HEK293 (cell line): ENCODE measurements around the gene PLD4.

Experiments
- SCRT1 ChIP-seq: fragments of 450-650 bp; formaldehyde crosslinking; IDR thresholded peaks from 2 replicates; pipeline ENCODE4 v1.5.1; 2016; ENCODE audit warnings: missing biosample characterization, missing genetic modification characterization, borderline replicate concordance
- TCF7L2 ChIP-seq: IDR thresholded peaks from 2 replicates; pipeline ENCODE4 v1.6.1; 2011; ENCODE audit warnings: low read depth, mild to moderate bottlenecking, inconsistent platforms, low read length, moderate library complexity, borderline replicate concordance
- TRIM28 ChIP-seq: IDR thresholded peaks from 2 replicates; pipeline ENCODE4 v1.6.1; 2011; ENCODE audit warnings: low read length, control low read depth, borderline replicate concordance
- ZBTB1 ChIP-seq: fragments of 450-650 bp; formaldehyde crosslinking; IDR thresholded peaks from 2 replicates; pipeline ENCODE4 v1.5.1; 2016; ENCODE audit warnings: missing biosample characterization, missing genetic modification characterization
- ZBTB21 ChIP-seq: fragments of 450-650 bp; formaldehyde crosslinking; IDR thresholded peaks from 2 replicates; pipeline ENCODE4 v1.5.1; 2017; ENCODE audit warnings: missing biosample characterization, missing genetic modification characterization
- ZNF10 ChIP-seq: fragments of 450-650 bp; formaldehyde crosslinking; IDR thresholded peaks from 2 replicates; pipeline ENCODE4 v1.5.1; 2017; ENCODE audit warnings: missing biosample characterization, missing genetic modification characterization
- ZNF133 ChIP-seq: fragments of 450-650 bp; formaldehyde crosslinking; IDR thresholded peaks from 2 replicates; pipeline ENCODE4 v1.5.1; 2016; ENCODE audit warnings: missing biosample characterization, missing genetic modification characterization
- ZNF184 ChIP-seq: fragments of 450-650 bp; IDR thresholded peaks from 2 replicates; pipeline ENCODE4 v1.5.1; 2018; ENCODE audit warnings: missing biosample characterization, mild to moderate bottlenecking, missing genetic modification characterization
- ZNF202 ChIP-seq: fragments of 450-650 bp; formaldehyde crosslinking; IDR thresholded peaks from 2 replicates; pipeline ENCODE4 v1.5.1; 2016; ENCODE audit warnings: missing biosample characterization, missing genetic modification characterization, borderline replicate concordance
- ZNF274 ChIP-seq, 2 experiments: fragments of 200-500 bp in 1 of 2; fragments of 450-650 bp in 1 of 2; sonication (Bioruptor generic) in 1 of 2; formaldehyde crosslinking in 1 of 2; IDR thresholded peaks; 2 replicates each; pipeline versions ENCODE4 v1.5.1 to v1.6.1; 2014 to 2016; ENCODE audit warnings: borderline replicate concordance in 1 of 2, inconsistent platforms in 1 of 2, low read length in 1 of 2, missing biosample characterization in 1 of 2, missing genetic modification characterization in 1 of 2
- ZNF639 ChIP-seq: fragments of 450-650 bp; formaldehyde crosslinking; IDR thresholded peaks from 2 replicates; pipeline ENCODE4 v1.5.1; 2016; ENCODE audit warnings: missing biosample characterization, missing genetic modification characterization
- ZSCAN23 ChIP-seq: fragments of 450-650 bp; formaldehyde crosslinking; IDR thresholded peaks from 2 replicates; pipeline ENCODE4 v1.5.1; 2016; ENCODE audit warnings: missing biosample characterization, missing genetic modification characterization
- TF ChIP-seq, protein P1 (sequence below): fragments of 450-650 bp; formaldehyde crosslinking; IDR thresholded peaks from 2 replicates; pipeline ENCODE4 v1.5.1; 2016; ENCODE audit warnings: missing biosample characterization, missing genetic modification characterization
- TF ChIP-seq, protein P2 (sequence below): fragments of 450-650 bp; formaldehyde crosslinking; IDR thresholded peaks from 2 replicates; pipeline ENCODE4 v1.5.1; 2016; ENCODE audit warnings: missing biosample characterization, missing genetic modification characterization, low read depth

GRCh38 chr14:104925214-104925854 lies 655 bp downstream of the PLD4 start:
- TF ChIP-seq SCRT1 (tag by site-specific recombination) (no peak), ZNF274 (IDR thresholded peaks at IDR 0.05; ENCODE audit: low read length) (no peak), ZNF274 (tag by site-specific recombination; IDR thresholded peaks at IDR 0.05; ENCODE audit: borderline replicate concordance) (no peak), TRIM28 (no peak), ZNF202 (tag by site-specific recombination) (no peak), ZNF133 (tag by site-specific recombination) (no peak), ZNF184 (tag by site-specific recombination) (no peak), ZNF639 (tag by site-specific recombination) (no peak), ZBTB1 (tag by site-specific recombination) (no peak), ZNF10 (tag by site-specific recombination) (no peak), TCF7L2 (no peak), ZBTB21 (no peak), ZSCAN23 (no peak)
- TF ChIP-seq, protein P1, sequence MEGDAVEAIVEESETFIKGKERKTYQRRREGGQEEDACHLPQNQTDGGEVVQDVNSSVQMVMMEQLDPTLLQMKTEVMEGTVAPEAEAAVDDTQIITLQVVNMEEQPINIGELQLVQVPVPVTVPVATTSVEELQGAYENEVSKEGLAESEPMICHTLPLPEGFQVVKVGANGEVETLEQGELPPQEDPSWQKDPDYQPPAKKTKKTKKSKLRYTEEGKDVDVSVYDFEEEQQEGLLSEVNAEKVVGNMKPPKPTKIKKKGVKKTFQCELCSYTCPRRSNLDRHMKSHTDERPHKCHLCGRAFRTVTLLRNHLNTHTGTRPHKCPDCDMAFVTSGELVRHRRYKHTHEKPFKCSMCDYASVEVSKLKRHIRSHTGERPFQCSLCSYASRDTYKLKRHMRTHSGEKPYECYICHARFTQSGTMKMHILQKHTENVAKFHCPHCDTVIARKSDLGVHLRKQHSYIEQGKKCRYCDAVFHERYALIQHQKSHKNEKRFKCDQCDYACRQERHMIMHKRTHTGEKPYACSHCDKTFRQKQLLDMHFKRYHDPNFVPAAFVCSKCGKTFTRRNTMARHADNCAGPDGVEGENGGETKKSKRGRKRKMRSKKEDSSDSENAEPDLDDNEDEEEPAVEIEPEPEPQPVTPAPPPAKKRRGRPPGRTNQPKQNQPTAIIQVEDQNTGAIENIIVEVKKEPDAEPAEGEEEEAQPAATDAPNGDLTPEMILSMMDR (tag by site-specific recombination), result no peak
- TF ChIP-seq, protein P2, sequence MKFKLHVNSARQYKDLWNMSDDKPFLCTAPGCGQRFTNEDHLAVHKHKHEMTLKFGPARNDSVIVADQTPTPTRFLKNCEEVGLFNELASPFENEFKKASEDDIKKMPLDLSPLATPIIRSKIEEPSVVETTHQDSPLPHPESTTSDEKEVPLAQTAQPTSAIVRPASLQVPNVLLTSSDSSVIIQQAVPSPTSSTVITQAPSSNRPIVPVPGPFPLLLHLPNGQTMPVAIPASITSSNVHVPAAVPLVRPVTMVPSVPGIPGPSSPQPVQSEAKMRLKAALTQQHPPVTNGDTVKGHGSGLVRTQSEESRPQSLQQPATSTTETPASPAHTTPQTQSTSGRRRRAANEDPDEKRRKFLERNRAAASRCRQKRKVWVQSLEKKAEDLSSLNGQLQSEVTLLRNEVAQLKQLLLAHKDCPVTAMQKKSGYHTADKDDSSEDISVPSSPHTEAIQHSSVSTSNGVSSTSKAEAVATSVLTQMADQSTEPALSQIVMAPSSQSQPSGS (tag by site-specific recombination), result no peak
